PC-9 (cell line): ENCODE measurements around the gene ATP1A2. TPM values are rescaled to one million over a fixed set of nuclear protein-coding genes. Genes with fewer than 3 reads are reported as not detected.

Source experiments
- BruUV-seq: library from RNA; stranded (reverse); fragments of 400-500 nt; replicated peaks from 2 replicates; lab custom pipeline; 2021; lab: Mats Ljungman, UMichigan
- CTCF ChIA-PET: fragments of 300-600 bp; sonication (Branson Sonifier 250); formaldehyde crosslinking; loops from one replicate; lab custom pipeline; 2022; ENCODE audit warnings: antibody characterized with exemption; lab: Charles Lee
- POLR2A ChIA-PET: fragments of 300-600 bp; sonication (Branson Sonifier 250); formaldehyde crosslinking; loops from one replicate; lab custom pipeline; 2022; ENCODE audit warnings: antibody characterized with exemption; ENCODE audit not compliant: unreplicated experiment; lab: Charles Lee
- DNase-seq, 2 experiments: peaks; one replicate each; pipeline versions ENCODE4 v3.0.0 to v3.0.0-alpha.2; 2015 to 2022; ENCODE audit warnings: mixed read lengths in 1 of 2
- H2AFZ ChIP-seq: fragments of 200-600 bp; sonication (generic); 2 replicates; pipeline ENCODE4 v1.8.1; 2017; ENCODE audit warnings: antibody characterized with exemption
- H3F3A ChIP-seq: fragments of 200-600 bp; sonication (generic); 2 replicates; pipeline ENCODE4 v1.8.1; 2017; ENCODE audit warnings: antibody characterized with exemption, mild to moderate bottlenecking, low read depth; ENCODE audit not compliant: insufficient read depth
- H3K27ac ChIP-seq: fragments of 200-600 bp; sonication (generic); 2 replicates; pipeline ENCODE4 v1.6.1; 2016; ENCODE audit warnings: mixed run types
- H3K27me3 ChIP-seq: fragments of 200-600 bp; sonication (generic); 2 replicates; pipeline ENCODE4 v1.6.1; 2016; ENCODE audit warnings: low read depth, mixed run types; ENCODE audit not compliant: insufficient read depth
- H3K36me3 ChIP-seq: fragments of 200-600 bp; sonication (generic); 2 replicates; pipeline ENCODE4 v1.6.1; 2016; ENCODE audit warnings: low read depth, mixed run types
- H3K4me1 ChIP-seq: fragments of 200-600 bp; sonication (generic); replicated peaks from 2 replicates; pipeline ENCODE4 v1.6.1; 2016; ENCODE audit warnings: mixed run types; ENCODE audit not compliant: insufficient read depth
- H3K4me2 ChIP-seq: fragments of 200-600 bp; sonication (generic); 2 replicates; pipeline ENCODE4 v1.6.1; 2017; ENCODE audit warnings: mixed run types
- H3K4me3 ChIP-seq: fragments of 200-600 bp; sonication (generic); 2 replicates; pipeline ENCODE4 v1.6.1; 2016; ENCODE audit warnings: mixed run types
- H3K79me2 ChIP-seq: fragments of 200-600 bp; sonication (generic); 2 replicates; pipeline ENCODE4 v1.6.1; 2017; ENCODE audit warnings: low read depth, mixed run types
- H3K9me2 ChIP-seq: fragments of 200-600 bp; sonication (generic); 2 replicates; pipeline ENCODE4 v1.8.1; 2017; ENCODE audit warnings: mild to moderate bottlenecking; ENCODE audit not compliant: insufficient read depth
- H3K9me3 ChIP-seq: fragments of 200-600 bp; sonication (generic); 2 replicates; pipeline ENCODE4 v1.8.1; 2016; ENCODE audit warnings: low read depth; ENCODE audit not compliant: insufficient read depth
- H4K20me1 ChIP-seq: fragments of 200-600 bp; sonication (generic); 2 replicates; pipeline ENCODE4 v1.8.1; 2017; ENCODE audit not compliant: insufficient read depth
- EZH2 ChIP-seq: fragments of 200-600 bp; sonication (generic); IDR thresholded peaks from 2 replicates; pipeline ENCODE4 v1.8.0; 2017; ENCODE audit warnings: antibody characterized with exemption, low read depth
- intact Hi-C: fragments of 100-400 bp; cut with micrococcal nuclease; formaldehyde crosslinking; loops from one replicate; pipeline ENCODE4 v1.10.0; 2022; ENCODE audit not compliant: unreplicated experiment
- total RNA-seq: library from RNA; stranded (reverse); gene quantifications from 2 replicates; pipeline ENCODE4 v1.2.3, GENCODE V29; 2021
- TF ChIP-seq, protein P1 (sequence below): fragments of 200-600 bp; sonication (generic); conservative IDR thresholded peaks from 2 replicates; pipeline ENCODE4 v1.6.1; 2017; ENCODE audit warnings: mixed run types, antibody characterized with exemption, mild to moderate bottlenecking, moderate library complexity

The ATP1A2 gene
- total RNA-seq, 1 experiment from 2014 or later: 1.1 TPM

DNA sequence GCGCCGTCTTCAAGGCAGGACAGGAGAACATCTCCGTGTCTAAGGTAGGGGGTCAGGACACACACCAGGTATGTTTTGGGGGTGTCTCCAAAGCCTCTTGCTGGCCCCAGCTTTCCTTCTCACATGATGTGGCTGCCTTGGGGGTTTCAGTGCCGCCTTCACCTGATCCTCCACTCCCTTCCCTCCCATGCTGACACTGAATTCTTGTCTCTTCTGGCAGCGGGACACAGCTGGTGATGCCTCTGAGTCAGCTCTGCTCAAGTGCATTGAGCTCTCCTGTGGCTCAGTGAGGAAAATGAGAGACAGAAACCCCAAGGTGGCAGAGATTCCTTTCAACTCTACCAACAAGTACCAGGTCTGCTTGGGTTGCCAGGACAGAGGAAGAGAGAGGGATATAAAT, 13.5 kb downstream of the ATP1A2 start:
- no peaks in the 10 kb centered on the region for H3K9me3 ChIP-seq
- no peaks in the 10 kb centered on the region for H3K9me2 ChIP-seq
- H3K27me3 ChIP-seq: no peaks in the 10 kb centered on the region
- intact Hi-C loops: no loop called here
- no peak overlapping the region for H3K4me2 ChIP-seq
- DNase-seq: no peak
- no peaks in the 10 kb centered on the region for H4K20me1 ChIP-seq
- POLR2A ChIA-PET: no interaction called here
- H3F3A ChIP-seq: peaks cover 17% of the 10 kb centered on the region; the same call in 1 of the 2 replicates
- no TSS peak for BruUV-seq
- H3K36me3 ChIP-seq: no peaks in the 10 kb centered on the region
- H3K4me1 ChIP-seq: peaks cover 55% of the 10 kb centered on the region
- no peaks in the 10 kb centered on the region for H3K79me2 ChIP-seq
- CTCF ChIA-PET: no interaction called here
- no peak overlapping the region for H2AFZ ChIP-seq
- H3K4me3 ChIP-seq: no peak overlapping the region
- TF ChIP-seq, protein P1, sequence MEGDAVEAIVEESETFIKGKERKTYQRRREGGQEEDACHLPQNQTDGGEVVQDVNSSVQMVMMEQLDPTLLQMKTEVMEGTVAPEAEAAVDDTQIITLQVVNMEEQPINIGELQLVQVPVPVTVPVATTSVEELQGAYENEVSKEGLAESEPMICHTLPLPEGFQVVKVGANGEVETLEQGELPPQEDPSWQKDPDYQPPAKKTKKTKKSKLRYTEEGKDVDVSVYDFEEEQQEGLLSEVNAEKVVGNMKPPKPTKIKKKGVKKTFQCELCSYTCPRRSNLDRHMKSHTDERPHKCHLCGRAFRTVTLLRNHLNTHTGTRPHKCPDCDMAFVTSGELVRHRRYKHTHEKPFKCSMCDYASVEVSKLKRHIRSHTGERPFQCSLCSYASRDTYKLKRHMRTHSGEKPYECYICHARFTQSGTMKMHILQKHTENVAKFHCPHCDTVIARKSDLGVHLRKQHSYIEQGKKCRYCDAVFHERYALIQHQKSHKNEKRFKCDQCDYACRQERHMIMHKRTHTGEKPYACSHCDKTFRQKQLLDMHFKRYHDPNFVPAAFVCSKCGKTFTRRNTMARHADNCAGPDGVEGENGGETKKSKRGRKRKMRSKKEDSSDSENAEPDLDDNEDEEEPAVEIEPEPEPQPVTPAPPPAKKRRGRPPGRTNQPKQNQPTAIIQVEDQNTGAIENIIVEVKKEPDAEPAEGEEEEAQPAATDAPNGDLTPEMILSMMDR: no peak
- no peak for TF ChIP-seq EZH2
- H3K27ac ChIP-seq: no peak overlapping the region

DNA sequence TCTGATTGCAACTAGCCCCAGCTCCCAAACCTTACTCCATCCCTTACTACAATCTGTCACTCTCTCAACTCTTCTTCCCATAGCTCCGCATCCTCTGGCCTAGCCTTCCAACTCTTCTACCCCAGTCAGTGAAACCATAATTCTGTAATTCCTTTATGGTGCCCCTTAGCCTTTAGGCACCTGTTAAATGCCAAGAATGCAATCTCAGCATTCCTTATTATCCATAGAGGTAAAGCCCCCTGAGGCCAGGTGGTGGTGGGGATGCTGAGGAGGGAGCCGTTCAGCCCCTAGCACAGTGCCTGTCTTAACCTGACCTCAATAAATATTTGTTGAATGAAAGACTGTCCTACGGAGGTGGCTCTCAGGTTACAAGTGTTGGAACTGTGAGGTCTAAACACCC, 14.0 kb downstream of the ATP1A2 start:
- H3K4me3 ChIP-seq: no peak overlapping the region
- TF ChIP-seq EZH2: no peak
- TF ChIP-seq, protein P1: no peak
- H2AFZ ChIP-seq: no peak overlapping the region
- no TSS peak for BruUV-seq
- H3K9me3 ChIP-seq: no peaks in the 10 kb centered on the region
- no peak for DNase-seq
- H3K9me2 ChIP-seq: no peaks in the 10 kb centered on the region
- H3K4me2 ChIP-seq: no peak overlapping the region
- intact Hi-C loops: no loop called here
- H3K79me2 ChIP-seq: no peaks in the 10 kb centered on the region
- ChIA-PET CTCF (no interaction called here), POLR2A (no interaction called here)
- no peaks in the 10 kb centered on the region for H4K20me1 ChIP-seq
- H3K4me1 ChIP-seq: peaks cover 49% of the 10 kb centered on the region
- no peak overlapping the region for H3K27ac ChIP-seq
- H3K36me3 ChIP-seq: no peaks in the 10 kb centered on the region
- peaks cover 12% of the 10 kb centered on the region; the same call in 1 of the 2 replicates for H3F3A ChIP-seq
- H3K27me3 ChIP-seq: no peaks in the 10 kb centered on the region

DNA sequence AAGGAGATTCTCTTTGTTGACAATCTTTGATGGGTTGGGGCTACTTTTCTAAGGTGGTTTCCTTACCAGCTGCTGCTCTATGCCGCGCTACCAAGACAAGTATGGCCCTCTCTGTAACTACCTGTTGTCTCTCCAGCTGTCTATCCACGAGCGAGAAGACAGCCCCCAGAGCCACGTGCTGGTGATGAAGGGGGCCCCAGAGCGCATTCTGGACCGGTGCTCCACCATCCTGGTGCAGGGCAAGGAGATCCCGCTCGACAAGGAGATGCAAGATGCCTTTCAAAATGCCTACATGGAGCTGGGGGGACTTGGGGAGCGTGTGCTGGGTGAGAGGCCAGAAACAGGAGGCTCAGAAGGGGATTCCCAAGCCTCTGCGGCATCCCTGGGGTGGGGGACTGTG, 14.4 kb downstream of the ATP1A2 start:
- Histone ChIP-seq H2AFZ (no peak overlapping the region), H3K4me2 (no peak overlapping the region), H3K4me1 (peaks cover 47% of the 10 kb centered on the region), H3K79me2 (no peaks in the 10 kb centered on the region), H3K27ac (no peak overlapping the region), H3K36me3 (no peaks in the 10 kb centered on the region), H4K20me1 (no peaks in the 10 kb centered on the region), H3K4me3 (no peak overlapping the region), H3K27me3 (no peaks in the 10 kb centered on the region), H3F3A (peaks cover 11% of the 10 kb centered on the region; the same call in 1 of the 2 replicates), H3K9me3 (no peaks in the 10 kb centered on the region), H3K9me2 (no peaks in the 10 kb centered on the region)
- CTCF ChIA-PET: no interaction called here
- POLR2A ChIA-PET: interaction anchor here (0.7 kb wide), 1 partner anchor 27 kb away, joined by 5 read pairs; no protein-coding TSS in a partner anchor
- intact Hi-C loops: no loop called here
- no peak for TF ChIP-seq EZH2
- TF ChIP-seq, protein P1: no peak
- no TSS peak for BruUV-seq
- no peak for DNase-seq
